GM19238 (cell line): ENCODE results near the gene NTPCR.

Source experiments
- DNase-seq: peaks from one replicate; pipeline ENCODE4 v3.0.0; 2011; ENCODE audit warnings: low spot score; ENCODE audit not compliant: insufficient read length

NTPCR gene

GRCh38 chr1:232958067-232958466 lies 7.7 kb downstream of the NTPCR start:
- no peak for DNase-seq

GRCh38 chr1:232962761-232963745 lies 12.6 kb downstream of the NTPCR start:
- DNase-seq, result no peak

GRCh38 chr1:232964601-232965000 lies 14.2 kb downstream of the NTPCR start:
- no peak for DNase-seq

- DNase-seq, result no peak
Observed at GRCh38 chr1:232965124-232965911, 14.9 kb downstream of the NTPCR start.

- no peak for DNase-seq
Observed at GRCh38 chr1:232965912-232966217, 15.5 kb downstream of the NTPCR start.

GRCh38 chr1:232966663-232967062 lies 16.3 kb downstream of the NTPCR start:
- no peak for DNase-seq

- no peak for DNase-seq
Observed at GRCh38 chr1:232968391-232968790, 18.0 kb downstream of the NTPCR start.

- no peak for DNase-seq
Observed at GRCh38 chr1:232968965-232969364, 18.6 kb downstream of the NTPCR start.

GRCh38 chr1:232969799-232970198 lies 19.4 kb downstream of the NTPCR start:
- no peak for DNase-seq

GRCh38 chr1:232970508-232970907 lies 20.1 kb downstream of the NTPCR start:
- no peak for DNase-seq

GRCh38 chr1:232973652-232974611 lies 23.5 kb downstream of the NTPCR start:
- DNase-seq, result no peak

GRCh38 chr1:232974971-232975370 lies 24.6 kb downstream of the NTPCR start:
- no peak for DNase-seq

- DNase-seq, result no peak
Observed at GRCh38 chr1:232978091-232978634, 27.8 kb downstream of the NTPCR start.

GRCh38 chr1:232978815-232979214 lies 28.4 kb downstream of the NTPCR start:
- DNase-seq, result no peak

- DNase-seq, result no peak
Observed at GRCh38 chr1:232979558-232979957, 29.1 kb downstream of the NTPCR start.

- DNase-seq, result no peak
Observed at GRCh38 chr1:232980355-232980978, 30.1 kb downstream of the NTPCR start.

- no peak for DNase-seq
Observed at GRCh38 chr1:232980986-232981560, 30.7 kb downstream of the NTPCR start.

- no peak for DNase-seq
Observed at GRCh38 chr1:232982238-232982944, 32.0 kb downstream of the NTPCR start.

GRCh38 chr1:232983375-232983774 lies 33.0 kb downstream of the NTPCR start:
- no peak for DNase-seq
